NCI-H187 treated with DMSO at 0.1 percent for 48 hours (cell line): ENCODE measurements around the gene ATP8B3.

ENCODE experiments used
- DNase-seq: peaks from one replicate; lab custom pipeline; 2025; lab: John Stamatoyannopoulos, UW

Gene ATP8B3

GRCh38 chr19:1756264-1756663 lies 55.8 kb downstream of the ATP8B3 start:
- no peak for DNase-seq

GRCh38 chr19:1755467-1756171 lies 56.5 kb downstream of the ATP8B3 start:
- DNase-seq: no peak

- no peak for DNase-seq
These were observed 57.2 kb downstream of the ATP8B3 start for GRCh38 chr19:1754636-1755466.

- DNase-seq: no peak
These were observed 57.9 kb downstream of the ATP8B3 start for GRCh38 chr19:1754018-1754635.

GRCh38 chr19:1752757-1753728 lies 59.0 kb downstream of the ATP8B3 start, which contains the start of gene ONECUT3:
TSS of gene ONECUT3 (plus strand) at chr19:1753506. CDS start at chr19:1753663, 157 bp downstream.
- DNase-seq: no peak

GRCh38 chr19:1752009-1752756 lies 59.9 kb downstream of the ATP8B3 start:
- DNase-seq: no peak

- DNase-seq: no peak
These were observed 60.6 kb downstream of the ATP8B3 start for GRCh38 chr19:1751367-1752008.

GRCh38 chr19:1750343-1751021 lies 61.6 kb downstream of the ATP8B3 start:
- DNase-seq: no peak

GRCh38 chr19:1749373-1750342 lies 62.4 kb downstream of the ATP8B3 start:
- DNase-seq: no peak

GRCh38 chr19:1748873-1749341 lies 63.2 kb downstream of the ATP8B3 start:
- DNase-seq: no peak

GRCh38 chr19:1748115-1748872 lies 63.8 kb downstream of the ATP8B3 start:
- DNase-seq: no peak

- no peak for DNase-seq
These were observed 64.6 kb downstream of the ATP8B3 start for GRCh38 chr19:1747285-1748114.

GRCh38 chr19:1746401-1747284 lies 65.4 kb downstream of the ATP8B3 start:
- no peak for DNase-seq

GRCh38 chr19:1745589-1746031 lies 66.5 kb downstream of the ATP8B3 start:
- DNase-seq: no peak

- DNase-seq: no peak
These were observed 67.1 kb downstream of the ATP8B3 start for GRCh38 chr19:1744822-1745563.
